Measurements from ENCODE around the gene KRTAP4-8.
"Not testable (repeated sequence)": the region's sequence is repeated elsewhere in the genome, so short reads cannot be mapped to it uniquely, and the experiment has no call there.

Gene KRTAP4-8

GRCh38 chr17:41096055-41096454, 1.9 kb downstream of the KRTAP4-8 start:
- no peak overlapping the region for H3K27ac ChIP-seq (ENCODE audit: low read depth, low read length)
- no peaks in the 10 kb centered on the region for H3K4me1 ChIP-seq (ENCODE audit: control insufficient read depth, low read depth, low read length)
- H2AK5ac ChIP-seq (ENCODE audit: low read length) = no peak overlapping the region
- no peak overlapping the region for H3K56ac ChIP-seq (ENCODE audit: low read length)
- H3K79me2 ChIP-seq (ENCODE audit: control insufficient read depth, insufficient read depth, low read length) = no peaks in the 10 kb centered on the region
- H3K27me3 ChIP-seq (ENCODE audit: insufficient read depth, low read length, poor library complexity) = no peaks in the 10 kb centered on the region
- no peak overlapping the region for H2BK5ac ChIP-seq (ENCODE audit: low read length)
- no peak overlapping the region for H4K8ac ChIP-seq (ENCODE audit: low read depth, low read length)
- H3K18ac ChIP-seq (ENCODE audit: low read length) = no peak overlapping the region
- H3K4me3 ChIP-seq (ENCODE audit: low read length) = no peak overlapping the region
- no peaks in the 10 kb centered on the region for H3K36me3 ChIP-seq (ENCODE audit: control insufficient read depth, insufficient read depth, low read length)
- H3K4me2 ChIP-seq (ENCODE audit: low read length) = no peak overlapping the region
- H3K9ac ChIP-seq (ENCODE audit: low read length) = no peak overlapping the region
- no peak for DNase-seq
- no peak overlapping the region for H2BK15ac ChIP-seq (replicated peaks; ENCODE audit: low read depth)
- H3K23ac ChIP-seq (ENCODE audit: low read length) = no peak overlapping the region
- H4K5ac ChIP-seq (ENCODE audit: low read length) = no peak overlapping the region
- H3K79me1 ChIP-seq (ENCODE audit: low read length) = no peaks in the 10 kb centered on the region
- H3K4ac ChIP-seq (ENCODE audit: low read depth, low read length) = no peak overlapping the region
- no CpG with 5 or more reads among the region's 7 CpGs for WGBS (ENCODE audit: extremely low coverage, insufficient coverage, low lambda C conversion rate)
- no peak overlapping the region for H2BK120ac ChIP-seq (ENCODE audit: low read depth, low read length)

GRCh38 chr17:41088760-41089352, 9.1 kb downstream of the KRTAP4-8 start:
- not testable (repeated sequence) for H3K79me2 ChIP-seq (ENCODE audit: control insufficient read depth, insufficient read depth, low read length); H3K56ac ChIP-seq (ENCODE audit: low read length); H3K18ac ChIP-seq (ENCODE audit: low read length); H2AK5ac ChIP-seq (ENCODE audit: low read length); H4K8ac ChIP-seq (ENCODE audit: low read depth, low read length); H3K9ac ChIP-seq (ENCODE audit: low read length); H3K4me2 ChIP-seq (ENCODE audit: low read length); H2BK5ac ChIP-seq (ENCODE audit: low read length); H3K27me3 ChIP-seq (ENCODE audit: insufficient read depth, low read length, poor library complexity); DNase-seq; H4K5ac ChIP-seq (ENCODE audit: low read length); H3K4me3 ChIP-seq (ENCODE audit: low read length); H3K4me1 ChIP-seq (ENCODE audit: control insufficient read depth, low read depth, low read length); H3K4ac ChIP-seq (ENCODE audit: low read depth, low read length); H2BK120ac ChIP-seq (ENCODE audit: low read depth, low read length); H3K27ac ChIP-seq (ENCODE audit: low read depth, low read length); H3K23ac ChIP-seq (ENCODE audit: low read length); H2BK15ac ChIP-seq (replicated peaks; ENCODE audit: low read depth); H3K36me3 ChIP-seq (ENCODE audit: control insufficient read depth, insufficient read depth, low read length); H3K79me1 ChIP-seq (ENCODE audit: low read length)
- WGBS (ENCODE audit: extremely low coverage, insufficient coverage, low lambda C conversion rate) = no CpG with 5 or more reads among the region's 4 CpGs

GRCh38 chr17:41084100-41084856, 13.7 kb downstream of the KRTAP4-8 start, which contains the start of gene KRTAP4-7:
TSS of gene KRTAP4-7 (plus strand) at chr17:41084150. CDS start at chr17:41084207, 57 bp downstream.
- H2BK15ac ChIP-seq (replicated peaks; ENCODE audit: low read depth); H3K56ac ChIP-seq (ENCODE audit: low read length); H3K4ac ChIP-seq (ENCODE audit: low read depth, low read length); H4K5ac ChIP-seq (ENCODE audit: low read length); H3K4me2 ChIP-seq (ENCODE audit: low read length); H3K9ac ChIP-seq (ENCODE audit: low read length); H2BK5ac ChIP-seq (ENCODE audit: low read length); H2AK5ac ChIP-seq (ENCODE audit: low read length); DNase-seq; H3K79me1 ChIP-seq (ENCODE audit: low read length); H3K27ac ChIP-seq (ENCODE audit: low read depth, low read length); H3K23ac ChIP-seq (ENCODE audit: low read length); H3K4me3 ChIP-seq (ENCODE audit: low read length); H3K4me1 ChIP-seq (ENCODE audit: control insufficient read depth, low read depth, low read length); H3K18ac ChIP-seq (ENCODE audit: low read length); H3K79me2 ChIP-seq (ENCODE audit: control insufficient read depth, insufficient read depth, low read length); H2BK120ac ChIP-seq (ENCODE audit: low read depth, low read length); H3K27me3 ChIP-seq (ENCODE audit: insufficient read depth, low read length, poor library complexity); H4K8ac ChIP-seq (ENCODE audit: low read depth, low read length); H3K36me3 ChIP-seq (ENCODE audit: control insufficient read depth, insufficient read depth, low read length): not testable (repeated sequence)
- WGBS (ENCODE audit: extremely low coverage, insufficient coverage, low lambda C conversion rate) = no CpG with 5 or more reads among the region's 14 CpGs

GRCh38 chr17:41083427-41083826, 14.5 kb downstream of the KRTAP4-8 start:
- no CpG with 5 or more reads among the region's 2 CpGs for WGBS (ENCODE audit: extremely low coverage, insufficient coverage, low lambda C conversion rate)
- H3K4me3 ChIP-seq (ENCODE audit: low read length) = not testable (repeated sequence)

GRCh38 chr17:41082626-41083025, 15.3 kb downstream of the KRTAP4-8 start:
- no peak overlapping the region for H3K9ac ChIP-seq (ENCODE audit: low read length)
- H2AK5ac ChIP-seq (ENCODE audit: low read length) = no peak overlapping the region
- H2BK15ac ChIP-seq (replicated peaks; ENCODE audit: low read depth) = no peak overlapping the region
- H3K23ac ChIP-seq (ENCODE audit: low read length) = no peak overlapping the region
- H3K4me1 ChIP-seq (ENCODE audit: control insufficient read depth, low read depth, low read length) = no peaks in the 10 kb centered on the region
- no peak overlapping the region for H4K5ac ChIP-seq (ENCODE audit: low read length)
- no peak overlapping the region for H3K27ac ChIP-seq (ENCODE audit: low read depth, low read length)
- H3K18ac ChIP-seq (ENCODE audit: low read length) = no peak overlapping the region
- no peak overlapping the region for H3K4me2 ChIP-seq (ENCODE audit: low read length)
- no peaks in the 10 kb centered on the region for H3K79me1 ChIP-seq (ENCODE audit: low read length)
- H2BK120ac ChIP-seq (ENCODE audit: low read depth, low read length) = no peak overlapping the region
- no peaks in the 10 kb centered on the region for H3K79me2 ChIP-seq (ENCODE audit: control insufficient read depth, insufficient read depth, low read length)
- no peak overlapping the region for H3K4ac ChIP-seq (ENCODE audit: low read depth, low read length)
- no peak overlapping the region for H3K4me3 ChIP-seq (ENCODE audit: low read length)
- H3K36me3 ChIP-seq (ENCODE audit: control insufficient read depth, insufficient read depth, low read length) = no peaks in the 10 kb centered on the region
- WGBS (ENCODE audit: extremely low coverage, insufficient coverage, low lambda C conversion rate) = no CpG with 5 or more reads among the region's 4 CpGs
- no peak for DNase-seq
- H4K8ac ChIP-seq (ENCODE audit: low read depth, low read length) = no peak overlapping the region
- no peak overlapping the region for H3K56ac ChIP-seq (ENCODE audit: low read length)
- no peak overlapping the region for H2BK5ac ChIP-seq (ENCODE audit: low read length)
- H3K27me3 ChIP-seq (ENCODE audit: insufficient read depth, low read length, poor library complexity) = no peaks in the 10 kb centered on the region

More at GRCh38 chr17:41083427-41083826, 14.5 kb downstream of the KRTAP4-8 start:
- not testable (repeated sequence) for H4K8ac ChIP-seq (ENCODE audit: low read depth, low read length); H3K23ac ChIP-seq (ENCODE audit: low read length); H3K56ac ChIP-seq (ENCODE audit: low read length); H3K79me1 ChIP-seq (ENCODE audit: low read length); H3K79me2 ChIP-seq (ENCODE audit: control insufficient read depth, insufficient read depth, low read length); H3K9ac ChIP-seq (ENCODE audit: low read length); H2BK5ac ChIP-seq (ENCODE audit: low read length); H2AK5ac ChIP-seq (ENCODE audit: low read length); H3K36me3 ChIP-seq (ENCODE audit: control insufficient read depth, insufficient read depth, low read length); H3K18ac ChIP-seq (ENCODE audit: low read length); H3K27me3 ChIP-seq (ENCODE audit: insufficient read depth, low read length, poor library complexity); H3K4me2 ChIP-seq (ENCODE audit: low read length); H2BK120ac ChIP-seq (ENCODE audit: low read depth, low read length); H4K5ac ChIP-seq (ENCODE audit: low read length); H3K4ac ChIP-seq (ENCODE audit: low read depth, low read length); DNase-seq; H3K27ac ChIP-seq (ENCODE audit: low read depth, low read length); H3K4me1 ChIP-seq (ENCODE audit: control insufficient read depth, low read depth, low read length); H2BK15ac ChIP-seq (replicated peaks; ENCODE audit: low read depth)

All from mesendoderm (in vitro differentiated cells).